Suprapubic skin (tissue), 3 donors: Measurements from ENCODE around the gene XPO6.

Experiments used
- EP300 ChIP-seq: sonication (generic); formaldehyde crosslinking; IDR thresholded peaks from one replicate; pipeline ENCODE4 v1.6.1; 2017; ENCODE audit warnings: antibody characterized with exemption
- POLR2A ChIP-seq, 2 donors: fragments of 450-650 bp; IDR thresholded peaks; one replicate each; pipeline ENCODE4 v1.6.1; 2017; ENCODE audit warnings: antibody characterized with exemption in 2 of 2, mild to moderate bottlenecking in 2 of 2, moderate library complexity in 2 of 2
- TF ChIP-seq, protein P1 (sequence below), 2 donors: fragments of 200-600 bp in 1 of 2; fragments of 450-650 bp in 1 of 2; sonication (generic) in 1 of 2; IDR thresholded peaks; one replicate each; pipeline ENCODE4 v1.5.1; 2016 to 2019; ENCODE audit warnings: antibody characterized with exemption in 2 of 2, mild to moderate bottlenecking in 1 of 2, moderate library complexity in 1 of 2

DNA sequence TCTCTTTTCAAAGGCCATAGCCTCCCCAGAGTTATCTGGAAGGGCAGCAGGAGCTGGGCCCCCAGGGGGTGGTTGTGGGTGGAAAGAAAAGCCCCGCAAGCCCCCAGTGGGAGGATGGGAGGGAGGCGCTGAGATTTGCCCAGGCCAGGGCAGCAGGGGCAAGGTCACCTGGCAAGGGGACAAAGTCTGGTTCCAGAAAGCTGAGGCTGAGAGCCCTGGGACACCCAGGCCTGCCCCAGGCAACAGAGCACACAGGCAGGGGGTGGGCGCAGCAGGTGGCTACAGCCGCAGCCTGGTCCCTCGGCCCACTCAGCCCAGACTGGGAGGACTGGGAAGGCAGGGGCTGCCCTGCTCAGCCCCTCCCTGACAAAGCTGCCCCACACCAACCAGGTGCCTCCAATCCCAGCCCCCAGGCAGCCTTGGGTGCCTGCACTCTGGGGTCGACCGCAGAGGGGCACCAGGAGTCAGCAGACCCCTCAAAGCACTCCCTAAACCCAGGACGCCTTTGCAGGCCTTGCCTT lies 124.6 kb downstream of the XPO6 start:
- TF ChIP-seq, protein P1, sequence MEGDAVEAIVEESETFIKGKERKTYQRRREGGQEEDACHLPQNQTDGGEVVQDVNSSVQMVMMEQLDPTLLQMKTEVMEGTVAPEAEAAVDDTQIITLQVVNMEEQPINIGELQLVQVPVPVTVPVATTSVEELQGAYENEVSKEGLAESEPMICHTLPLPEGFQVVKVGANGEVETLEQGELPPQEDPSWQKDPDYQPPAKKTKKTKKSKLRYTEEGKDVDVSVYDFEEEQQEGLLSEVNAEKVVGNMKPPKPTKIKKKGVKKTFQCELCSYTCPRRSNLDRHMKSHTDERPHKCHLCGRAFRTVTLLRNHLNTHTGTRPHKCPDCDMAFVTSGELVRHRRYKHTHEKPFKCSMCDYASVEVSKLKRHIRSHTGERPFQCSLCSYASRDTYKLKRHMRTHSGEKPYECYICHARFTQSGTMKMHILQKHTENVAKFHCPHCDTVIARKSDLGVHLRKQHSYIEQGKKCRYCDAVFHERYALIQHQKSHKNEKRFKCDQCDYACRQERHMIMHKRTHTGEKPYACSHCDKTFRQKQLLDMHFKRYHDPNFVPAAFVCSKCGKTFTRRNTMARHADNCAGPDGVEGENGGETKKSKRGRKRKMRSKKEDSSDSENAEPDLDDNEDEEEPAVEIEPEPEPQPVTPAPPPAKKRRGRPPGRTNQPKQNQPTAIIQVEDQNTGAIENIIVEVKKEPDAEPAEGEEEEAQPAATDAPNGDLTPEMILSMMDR (IDR thresholded peaks at IDR 0.05) = no peak
- no peak for TF ChIP-seq EP300
- TF ChIP-seq POLR2A (IDR thresholded peaks at IDR 0.05) = no peak
